B cell (primary cell): ENCODE results near the gene SH3TC1. TPM values are rescaled to one million over a fixed set of nuclear protein-coding genes. Genes with fewer than 3 reads are reported as not detected.

Experiments used
- ATAC-seq: fragments of 200-7000 bp; cut with Tn5 transposase; one replicate; pipeline ENCODE4 v1.10.0; 2021; ENCODE audit warnings: low read depth, mild to moderate bottlenecking, moderate number of reproducible peaks, moderate library complexity
- CTCF ChIA-PET: fragments of 350-600 bp; sonication (Branson Sonifier 250); formaldehyde crosslinking; loops from one replicate; lab custom pipeline; 2021; ENCODE audit warnings: antibody characterized with exemption, inconsistent platforms; lab: Charles Lee
- POLR2A ChIA-PET: fragments of 350-600 bp; sonication (Branson Sonifier 250); formaldehyde crosslinking; loops from one replicate; lab custom pipeline; 2021; ENCODE audit warnings: antibody characterized with exemption; lab: Charles Lee
- DNase-seq: peaks from one replicate; pipeline ENCODE4 v3.0.0; 2013
- H2AFZ ChIP-seq: 2 replicates; pipeline ENCODE4 v1.6.1; 2012; ENCODE audit warnings: mild to moderate bottlenecking, low read depth, low read length; ENCODE audit not compliant: insufficient read depth, poor library complexity, severe bottlenecking
- H3K27ac ChIP-seq, 2 donors: 1 replicate in 1 of 2; 2 replicates in 1 of 2; pipeline ENCODE4 v1.5.1; 2012 to 2013; ENCODE audit warnings: low read length in 2 of 2, mild to moderate bottlenecking in 2 of 2, moderate library complexity in 1 of 2
- H3K27me3 ChIP-seq, 4 experiments: fragments of 200-600 bp in 1 of 4; sonication (generic) in 1 of 4; replicated peaks in 1 of 4; 1 replicate in 2 of 4; 2 replicates in 2 of 4; pipeline versions ENCODE4 v1.6.1 to v1.7.0; 2013 to 2016; ENCODE audit warnings: low read length in 3 of 4, mild to moderate bottlenecking in 2 of 4, mixed read lengths in 1 of 4, moderate library complexity in 1 of 4; ENCODE audit not compliant: insufficient read depth in 4 of 4, control insufficient read depth in 3 of 4; ENCODE audit errors: control extremely low read depth in 1 of 4
- H3K36me3 ChIP-seq, 2 experiments: replicated peaks in 1 of 2; 1 replicate in 1 of 2; 2 replicates in 1 of 2; pipeline versions ENCODE4 v1.6.1 to v1.7.1; 2013; ENCODE audit warnings: low read length in 1 of 2; ENCODE audit not compliant: insufficient read depth in 2 of 2, control insufficient read depth in 1 of 2; ENCODE audit errors: control extremely low read depth in 1 of 2, extremely low read depth in 1 of 2
- H3K4me1 ChIP-seq, 2 donors: fragments of 200-600 bp in 1 of 2; sonication (generic) in 1 of 2; 1 replicate in 1 of 2; 2 replicates in 1 of 2; pipeline versions ENCODE4 v1.5.1 to v1.6.1; 2013 to 2017; ENCODE audit warnings: low read length in 2 of 2; ENCODE audit not compliant: control insufficient read depth in 2 of 2, insufficient read depth in 2 of 2
- H3K4me2 ChIP-seq: replicated peaks from 2 replicates; pipeline ENCODE3; 2012; ENCODE audit warnings: mild to moderate bottlenecking, low read depth, low read length; ENCODE audit not compliant: poor library complexity, severe bottlenecking
- H3K4me3 ChIP-seq, 5 experiments: fragments of 200-600 bp in 1 of 5; sonication (generic) in 1 of 5; 1 replicate in 3 of 5; 2 replicates in 2 of 5; pipeline versions ENCODE4 v1.5.1 to v1.7.0; 2011 to 2016; ENCODE audit warnings: low read length in 4 of 5, mild to moderate bottlenecking in 4 of 5, low read depth in 2 of 5, control low read depth in 1 of 5, moderate library complexity in 1 of 5; ENCODE audit not compliant: insufficient read depth in 1 of 5; ENCODE audit errors: control extremely low read depth in 1 of 5, extremely low read depth in 1 of 5
- H3K79me2 ChIP-seq: fragments of 200-600 bp; sonication (generic); one replicate; pipeline ENCODE4 v1.6.0; 2016; ENCODE audit warnings: low read length; ENCODE audit not compliant: control insufficient read depth, insufficient read depth
- H3K9ac ChIP-seq: fragments of 200-600 bp; sonication (generic); 2 replicates; pipeline ENCODE4 v1.6.1; 2017; ENCODE audit warnings: mild to moderate bottlenecking, low read length, moderate library complexity
- H3K9me3 ChIP-seq, 3 donors: one replicate each; pipeline versions ENCODE4 v1.6.1 to v1.7.1; 2013; ENCODE audit warnings: low read length in 2 of 3; ENCODE audit not compliant: control insufficient read depth in 2 of 3, insufficient read depth in 1 of 3; ENCODE audit errors: control extremely low read depth in 1 of 3
- H4K20me1 ChIP-seq: 2 replicates; pipeline ENCODE4 v1.6.0; 2012; ENCODE audit warnings: mild to moderate bottlenecking, low read length; ENCODE audit not compliant: insufficient read depth, control insufficient read depth, poor library complexity, severe bottlenecking
- H3K27ac Mint-ChIP-seq: one replicate; pipeline ENCODE4 v1.8.0; 2021; ENCODE audit warnings: mixed read lengths
- H3K27me3 Mint-ChIP-seq: one replicate; pipeline ENCODE4 v1.8.0; 2021; ENCODE audit warnings: mixed read lengths
- H3K4me1 Mint-ChIP-seq: one replicate; pipeline ENCODE4 v1.8.0; 2021; ENCODE audit warnings: mixed read lengths
- H3K4me3 Mint-ChIP-seq: one replicate; pipeline ENCODE4 v1.8.0; 2021; ENCODE audit warnings: mixed read lengths
- H3K9me3 Mint-ChIP-seq: one replicate; pipeline ENCODE4 v1.8.0; 2022; ENCODE audit warnings: mixed read lengths; ENCODE audit not compliant: insufficient read depth
- EZH2 ChIP-seq: IDR thresholded peaks from 2 replicates; pipeline ENCODE4 v1.6.1; 2012; ENCODE audit warnings: borderline replicate concordance, low read depth, mild to moderate bottlenecking, moderate library complexity, low read length; ENCODE audit not compliant: insufficient read depth, poor library complexity, severe bottlenecking
- WGBS: methylation state at CpG from one replicate; pipeline ENCODE4 v1.1.5; 2013; ENCODE audit warnings: missing lambda C conversion rate; ENCODE audit not compliant: insufficient coverage; 5-methylcytosine and 5-hydroxymethylcytosine counted together
- intact Hi-C: fragments of 100-400 bp; cut with micrococcal nuclease; formaldehyde crosslinking; loops from one replicate; pipeline ENCODE4 v1.10.0; 2022
- polyA plus RNA-seq: library from polyadenylated mRNA; depleted of rRNA; stranded (reverse); fragments of >200 nt; gene quantifications from 2 replicates; pipeline ENCODE4 v1.2.3, GENCODE V29; 2012
- total RNA-seq, 2 donors: library from RNA; stranded (reverse); fragments of 120-200 nt in 1 of 2; gene quantifications; 1 replicate in 1 of 2; 2 replicates in 1 of 2; pipeline versions ENCODE4 v1.2.3 to v1.2.4, GENCODE V29; 2013 to 2022
- TF ChIP-seq, protein P1 (sequence below): fragments of 200-600 bp; IDR thresholded peaks from one replicate; pipeline ENCODE4 v1.8.0; 2022; ENCODE audit warnings: antibody characterized with exemption, mild to moderate bottlenecking

SH3TC1 gene
- total and polyA plus RNA-seq, 2 donors (not counting 1 experiment from before 2014, with no cell fraction given) = 63.8 to 388 TPM

DNA sequence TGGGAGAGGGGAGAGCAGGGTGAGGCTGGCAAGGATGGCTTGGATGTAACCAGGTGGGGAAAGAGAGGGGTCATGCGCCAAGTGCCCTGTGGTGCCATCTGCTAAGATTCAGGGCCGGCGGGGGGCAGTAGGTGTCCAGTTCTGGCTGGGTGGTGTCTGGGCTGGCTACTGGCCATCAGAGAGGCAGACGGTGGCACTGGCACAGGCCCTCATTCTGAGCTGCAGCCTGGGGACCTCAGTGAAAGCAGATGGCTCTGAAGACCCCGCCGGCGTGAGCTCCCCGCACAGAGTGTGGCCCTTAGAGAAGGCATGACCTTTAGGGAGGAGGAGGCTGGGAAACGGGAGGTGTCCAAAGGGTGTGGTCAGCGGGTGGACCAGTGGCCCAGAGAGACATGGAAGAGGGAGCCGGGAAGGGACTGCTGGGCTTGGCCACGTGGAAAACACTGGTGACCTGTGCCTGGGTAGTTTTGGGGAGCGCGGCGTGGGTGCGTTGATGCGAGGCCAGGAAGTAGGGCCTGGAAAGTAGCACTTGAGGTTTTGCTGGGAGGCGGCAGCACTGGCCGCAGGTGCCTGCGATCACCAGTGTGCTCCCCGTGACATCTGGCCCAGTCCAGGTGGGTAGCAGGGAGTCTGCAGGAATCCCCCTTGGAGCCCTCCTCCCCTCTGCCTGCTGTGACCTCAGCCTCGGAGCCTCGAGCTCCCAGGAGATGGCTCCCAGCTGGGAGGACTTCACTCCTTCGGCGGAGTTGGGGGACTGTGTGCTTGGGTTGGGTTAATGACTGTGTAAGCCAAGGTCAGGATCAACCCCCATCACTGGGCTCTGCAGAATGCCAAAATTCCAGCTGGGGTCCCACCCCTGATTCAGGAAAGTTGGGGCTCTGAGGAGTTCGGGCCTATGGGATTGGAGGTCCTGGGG lies 9.3 kb upstream of the SH3TC1 start:
- H3K79me2 ChIP-seq = no peaks in the 10 kb centered on the region
- H4K20me1 ChIP-seq = no peaks in the 10 kb centered on the region
- no peak overlapping the region for H3K9ac ChIP-seq
- H3K9me3 ChIP-seq = no peaks in the 10 kb centered on the region
- H3K36me3 ChIP-seq = no peaks in the 10 kb centered on the region
- H2AFZ ChIP-seq = no peak overlapping the region
- Mint-ChIP-seq H3K4me3 (no peak overlapping the region), H3K27me3 (peaks cover 4% of the 10 kb centered on the region), H3K9me3 (no peaks in the 10 kb centered on the region), H3K27ac (no peak overlapping the region), H3K4me1 (peaks cover 23% of the 10 kb centered on the region)
- H3K27ac ChIP-seq = no peak overlapping the region
- peaks cover 0 to 5% (median 1%) of the 10 kb centered on the region in 4 experiments for H3K27me3 ChIP-seq
- 75% methylated on average over 21 of the region's 26 CpGs for WGBS
- CTCF ChIA-PET = interaction anchor here (0.8 to 6.4 kb wide), 3 partner anchors 15 to 386 kb away, joined by 3 to 127 read pairs (median 49); no protein-coding TSS in a partner anchor
- H3K4me1 ChIP-seq = peaks cover 13 to 26% of the 10 kb centered on the region in 2 donors
- intact Hi-C loops = loop anchor here (5.0 to 10.0 kb wide), 3 partner anchors 37 to 345 kb away; partner anchors contain the start of gene AFAP1
- POLR2A ChIA-PET = no interaction called here
- no peak overlapping the region for H3K4me3 ChIP-seq
- no peak overlapping the region for H3K4me2 ChIP-seq
- DNase-seq = no peak
- no peak for ATAC-seq
- TF ChIP-seq EZH2 = no peak

DNA sequence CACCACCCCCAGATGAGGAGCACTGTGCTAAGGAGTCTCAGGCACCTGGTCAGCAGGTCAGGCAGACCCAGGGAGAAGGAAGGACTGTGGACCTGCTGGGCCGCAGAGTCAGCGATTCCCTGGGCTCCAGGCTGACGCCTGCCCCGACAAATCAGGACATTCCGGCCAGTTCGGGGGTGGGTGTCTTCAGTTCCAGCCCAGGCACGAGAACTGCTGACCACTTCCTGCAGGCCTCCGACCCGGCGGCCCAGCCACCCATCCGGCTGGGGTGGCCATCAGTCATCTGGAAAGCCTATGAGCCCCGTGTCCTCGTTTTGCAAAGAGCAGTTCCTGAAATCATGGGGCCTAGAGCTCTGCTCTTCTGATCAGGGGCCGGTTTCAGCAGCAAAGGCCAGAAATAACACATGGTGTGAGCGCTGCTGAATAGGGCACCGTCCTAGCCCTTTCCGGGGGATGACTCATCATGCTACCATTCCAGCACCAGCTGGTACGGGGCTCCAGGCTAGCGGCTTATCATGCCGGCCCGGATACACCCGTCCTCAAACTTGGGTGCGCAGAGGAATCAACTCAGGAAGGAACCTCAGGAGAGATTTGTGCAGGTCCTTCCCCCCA lies 7.8 kb upstream of the SH3TC1 start:
- H3K9ac ChIP-seq = no peak overlapping the region
- CTCF ChIA-PET = interaction anchor here (1.0 to 6.4 kb wide), 12 partner anchors 10 to 388 kb away, joined by 3 to 127 read pairs (median 4); partner anchors contain the start of gene ABLIM2
- peak; percentile 16 for ATAC-seq

More for the DNA sequence above, 7.8 kb upstream of the SH3TC1 start:
- peak overlapping the region; percentile 70 for H3K27ac Mint-ChIP-seq
- H3K4me3 ChIP-seq = no peak overlapping the region
- H3K4me3 Mint-ChIP-seq = peak overlapping the region; percentile 19
- H3K27me3 Mint-ChIP-seq = peaks cover 1% of the 10 kb centered on the region
- intact Hi-C loops = loop anchor here (5.0 to 10.0 kb wide), 3 partner anchors 36 to 346 kb away; partner anchors contain the start of gene AFAP1
- peaks cover 26% of the 10 kb centered on the region for H3K4me1 Mint-ChIP-seq
- peaks cover 0 to 5% (median 1%) of the 10 kb centered on the region in 4 experiments for H3K27me3 ChIP-seq
- no peaks in the 10 kb centered on the region for H3K36me3 ChIP-seq
- H3K4me2 ChIP-seq = peak overlapping the region; percentile 48
- H3K9me3 ChIP-seq = no peaks in the 10 kb centered on the region
- peaks cover 13 to 26% of the 10 kb centered on the region in 2 donors for H3K4me1 ChIP-seq
- TF ChIP-seq EZH2 = no peak
- TF ChIP-seq, protein P1, sequence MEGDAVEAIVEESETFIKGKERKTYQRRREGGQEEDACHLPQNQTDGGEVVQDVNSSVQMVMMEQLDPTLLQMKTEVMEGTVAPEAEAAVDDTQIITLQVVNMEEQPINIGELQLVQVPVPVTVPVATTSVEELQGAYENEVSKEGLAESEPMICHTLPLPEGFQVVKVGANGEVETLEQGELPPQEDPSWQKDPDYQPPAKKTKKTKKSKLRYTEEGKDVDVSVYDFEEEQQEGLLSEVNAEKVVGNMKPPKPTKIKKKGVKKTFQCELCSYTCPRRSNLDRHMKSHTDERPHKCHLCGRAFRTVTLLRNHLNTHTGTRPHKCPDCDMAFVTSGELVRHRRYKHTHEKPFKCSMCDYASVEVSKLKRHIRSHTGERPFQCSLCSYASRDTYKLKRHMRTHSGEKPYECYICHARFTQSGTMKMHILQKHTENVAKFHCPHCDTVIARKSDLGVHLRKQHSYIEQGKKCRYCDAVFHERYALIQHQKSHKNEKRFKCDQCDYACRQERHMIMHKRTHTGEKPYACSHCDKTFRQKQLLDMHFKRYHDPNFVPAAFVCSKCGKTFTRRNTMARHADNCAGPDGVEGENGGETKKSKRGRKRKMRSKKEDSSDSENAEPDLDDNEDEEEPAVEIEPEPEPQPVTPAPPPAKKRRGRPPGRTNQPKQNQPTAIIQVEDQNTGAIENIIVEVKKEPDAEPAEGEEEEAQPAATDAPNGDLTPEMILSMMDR = no peak
- no peaks in the 10 kb centered on the region for H3K9me3 Mint-ChIP-seq
- H2AFZ ChIP-seq = peak overlapping the region; percentile 38
- H3K79me2 ChIP-seq = no peaks in the 10 kb centered on the region
- DNase-seq = peak; percentile 36
- 23% methylated on average over 23 of the region's 23 CpGs for WGBS
- H4K20me1 ChIP-seq = no peaks in the 10 kb centered on the region
- POLR2A ChIA-PET = interaction anchor here (0.6 to 1.5 kb wide), 5 partner anchors 9 to 32 kb away, joined by 3 to 5 read pairs (median 5); partner anchors contain the start of gene ABLIM2
- H3K27ac ChIP-seq = peak overlapping the region in 1 of 2 donors; percentile 10
